SK-N-SH treated with all-trans-retinoic acid at 6 μM for 48 hours (cell line): ENCODE measurements around the gene KRT7.

Experiments used
- ATAC-seq: fragments of 200-7000 bp; cut with Tn5 transposase; 3 replicates; pipeline ENCODE4 v1.9.1; 2020; ENCODE audit warnings: mild to moderate bottlenecking, moderate library complexity
- ARNTL ChIP-seq: fragments of 450-650 bp; formaldehyde crosslinking; IDR thresholded peaks from 2 replicates; pipeline ENCODE4 v1.5.0; 2020; ENCODE audit warnings: low read depth, mild to moderate bottlenecking, moderate library complexity, borderline replicate concordance
- BACH2 ChIP-seq: fragments of 250-450 bp; sonication (Bioruptor Pico); IDR thresholded peaks from 2 replicates; pipeline ENCODE4 v1.9.0; 2021; ENCODE audit warnings: mild to moderate bottlenecking, borderline replicate concordance
- CREB5 ChIP-seq: fragments of 250-450 bp; sonication (Bioruptor Pico); IDR thresholded peaks from 2 replicates; pipeline ENCODE4 v1.5.1; 2020; ENCODE audit warnings: low read depth, mild to moderate bottlenecking, moderate library complexity
- CSDC2 ChIP-seq: fragments of 250-450 bp; sonication (Bioruptor Pico); IDR thresholded peaks from 2 replicates; pipeline ENCODE4 v1.5.0; 2020; ENCODE audit warnings: mild to moderate bottlenecking, moderate library complexity
- CSRNP3 ChIP-seq: fragments of 250-450 bp; sonication (Bioruptor Pico); IDR thresholded peaks from 2 replicates; pipeline ENCODE4 v1.5.1; 2021; ENCODE audit warnings: mild to moderate bottlenecking, moderate library complexity
- ESRRG ChIP-seq: fragments of 250-450 bp; sonication (Bioruptor Pico); IDR thresholded peaks from 2 replicates; pipeline ENCODE4 v1.6.1; 2021; ENCODE audit warnings: mild to moderate bottlenecking
- GLIS3 ChIP-seq: fragments of 250-450 bp; sonication (Bioruptor Pico); IDR thresholded peaks from 2 replicates; pipeline ENCODE4 v1.5.0; 2020; ENCODE audit warnings: mild to moderate bottlenecking, moderate library complexity
- ISL1 ChIP-seq: fragments of 250-450 bp; sonication (Bioruptor Pico); IDR thresholded peaks from 2 replicates; pipeline ENCODE4 v2.1.2; 2022; ENCODE audit warnings: mild to moderate bottlenecking, moderate library complexity
- OSR1 ChIP-seq: fragments of 250-450 bp; sonication (Bioruptor Pico); IDR thresholded peaks from 2 replicates; pipeline ENCODE4 v1.8.0; 2022; ENCODE audit warnings: moderate library complexity, mild to moderate bottlenecking, inconsistent platforms
- PATZ1 ChIP-seq: fragments of 250-450 bp; sonication (Bioruptor Pico); IDR thresholded peaks from 2 replicates; pipeline ENCODE4 v1.8.0; 2020; ENCODE audit warnings: mild to moderate bottlenecking, moderate library complexity, borderline replicate concordance
- POU6F1 ChIP-seq: fragments of 250-450 bp; sonication (Bioruptor Pico); IDR thresholded peaks from 2 replicates; pipeline ENCODE4 v1.8.0; 2021; ENCODE audit warnings: low read depth, mild to moderate bottlenecking, moderate library complexity, borderline replicate concordance
- PPARA ChIP-seq: fragments of 250-450 bp; sonication (Bioruptor Pico); IDR thresholded peaks from 2 replicates; pipeline ENCODE4 v1.5.0; 2020; ENCODE audit warnings: mild to moderate bottlenecking, borderline replicate concordance
- RARB ChIP-seq: fragments of 250-450 bp; sonication (Bioruptor Pico); IDR thresholded peaks from 2 replicates; pipeline ENCODE4 v1.8.0; 2021; ENCODE audit warnings: mild to moderate bottlenecking, moderate library complexity
- SNAI2 ChIP-seq: fragments of 250-450 bp; sonication (Bioruptor Pico); IDR thresholded peaks from 2 replicates; pipeline ENCODE4 v1.5.0; 2020; ENCODE audit warnings: mild to moderate bottlenecking, moderate library complexity
- TCF4 ChIP-seq: fragments of 250-450 bp; sonication (Bioruptor Pico); IDR thresholded peaks from 2 replicates; pipeline ENCODE4 v1.8.0; 2021; ENCODE audit warnings: mild to moderate bottlenecking, moderate library complexity, borderline replicate concordance
- TOX ChIP-seq: fragments of 250-450 bp; sonication (Bioruptor Pico); IDR thresholded peaks from 2 replicates; pipeline ENCODE4 v1.8.0; 2021; ENCODE audit warnings: mild to moderate bottlenecking, moderate library complexity, borderline replicate concordance
- TSHZ2 ChIP-seq: fragments of 250-450 bp; sonication (Bioruptor Pico); IDR thresholded peaks from 2 replicates; pipeline ENCODE4 v1.5.0; 2020; ENCODE audit warnings: mild to moderate bottlenecking, moderate library complexity
- ZC3H10 ChIP-seq: fragments of 250-450 bp; sonication (Bioruptor Pico); IDR thresholded peaks from 2 replicates; pipeline ENCODE4 v1.5.1; 2021; ENCODE audit warnings: mild to moderate bottlenecking, moderate library complexity
- ZFP30 ChIP-seq: fragments of 450-650 bp; formaldehyde crosslinking; IDR thresholded peaks from 2 replicates; pipeline ENCODE4 v1.5.0; 2022; ENCODE audit warnings: mild to moderate bottlenecking, moderate library complexity
- ZNF565 ChIP-seq: fragments of 450-650 bp; formaldehyde crosslinking; conservative IDR thresholded peaks from 2 replicates; pipeline ENCODE4 v1.5.0; 2020; ENCODE audit warnings: low read depth, mild to moderate bottlenecking, moderate library complexity
- ZNF70 ChIP-seq: fragments of 450-650 bp; formaldehyde crosslinking; IDR thresholded peaks from 2 replicates; pipeline ENCODE4 v1.5.0; 2020; ENCODE audit warnings: mild to moderate bottlenecking, moderate library complexity
- ZNF8 ChIP-seq: fragments of 450-650 bp; formaldehyde crosslinking; IDR thresholded peaks from 2 replicates; pipeline ENCODE4 v1.5.0; 2020; ENCODE audit warnings: mild to moderate bottlenecking, moderate library complexity

Gene KRT7

GRCh38 chr12:52210186-52210924, 22.7 kb upstream of the KRT7 start (continued):
- TF ChIP-seq PATZ1 (CRISPR knock-in tag), result no peak
- TF ChIP-seq ESRRG (CRISPR knock-in tag), result no peak
- no peak for TF ChIP-seq ZNF8
- no peak for TF ChIP-seq ISL1 (CRISPR knock-in tag)
- no peak for TF ChIP-seq CREB5 (CRISPR knock-in tag)
- TF ChIP-seq SNAI2 (CRISPR knock-in tag), result no peak
- no peak for TF ChIP-seq ZC3H10 (CRISPR knock-in tag)
- TF ChIP-seq BACH2 (CRISPR knock-in tag), result no peak
- no peak for TF ChIP-seq ZFP30 (CRISPR knock-in tag)

GRCh38 chr12:52210925-52211650, 22.0 kb upstream of the KRT7 start:
- TF ChIP-seq ARNTL (CRISPR knock-in tag) (no peak), CSRNP3 (CRISPR knock-in tag) (no peak), BACH2 (CRISPR knock-in tag) (no peak), PATZ1 (CRISPR knock-in tag) (no peak), TOX (CRISPR knock-in tag) (no peak), ESRRG (CRISPR knock-in tag) (no peak), CSDC2 (CRISPR knock-in tag) (no peak), ZNF565 (no peak), TCF4 (CRISPR knock-in tag) (no peak), SNAI2 (CRISPR knock-in tag) (no peak)
- no peak for ATAC-seq

- ATAC-seq, result no peak
- TF ChIP-seq ZC3H10 (CRISPR knock-in tag) (no peak), ISL1 (CRISPR knock-in tag) (no peak), ZNF70 (CRISPR knock-in tag) (no peak), ZNF565 (no peak), PPARA (CRISPR knock-in tag) (no peak), TOX (CRISPR knock-in tag) (no peak), GLIS3 (CRISPR knock-in tag) (no peak), TSHZ2 (CRISPR knock-in tag) (no peak), POU6F1 (CRISPR knock-in tag) (no peak), BACH2 (CRISPR knock-in tag) (no peak), OSR1 (CRISPR knock-in tag) (no peak), SNAI2 (CRISPR knock-in tag) (no peak), ZFP30 (CRISPR knock-in tag) (no peak), ESRRG (CRISPR knock-in tag) (no peak), RARB (CRISPR knock-in tag) (no peak), CSDC2 (CRISPR knock-in tag) (no peak)
These were observed 21.1 kb upstream of the KRT7 start for GRCh38 chr12:52211716-52212585.
